ENCODE results near the gene C1orf35. TPM values are rescaled to one million over a fixed set of nuclear protein-coding genes. Genes with fewer than 3 reads are reported as not detected.
A peak's percentile ranks its signal among the peaks of the same experiment; 100 is the strongest.

C1orf35 gene
- total RNA-seq = 10 to 100 TPM; 24.1 to 27.0 TPM

DNA sequence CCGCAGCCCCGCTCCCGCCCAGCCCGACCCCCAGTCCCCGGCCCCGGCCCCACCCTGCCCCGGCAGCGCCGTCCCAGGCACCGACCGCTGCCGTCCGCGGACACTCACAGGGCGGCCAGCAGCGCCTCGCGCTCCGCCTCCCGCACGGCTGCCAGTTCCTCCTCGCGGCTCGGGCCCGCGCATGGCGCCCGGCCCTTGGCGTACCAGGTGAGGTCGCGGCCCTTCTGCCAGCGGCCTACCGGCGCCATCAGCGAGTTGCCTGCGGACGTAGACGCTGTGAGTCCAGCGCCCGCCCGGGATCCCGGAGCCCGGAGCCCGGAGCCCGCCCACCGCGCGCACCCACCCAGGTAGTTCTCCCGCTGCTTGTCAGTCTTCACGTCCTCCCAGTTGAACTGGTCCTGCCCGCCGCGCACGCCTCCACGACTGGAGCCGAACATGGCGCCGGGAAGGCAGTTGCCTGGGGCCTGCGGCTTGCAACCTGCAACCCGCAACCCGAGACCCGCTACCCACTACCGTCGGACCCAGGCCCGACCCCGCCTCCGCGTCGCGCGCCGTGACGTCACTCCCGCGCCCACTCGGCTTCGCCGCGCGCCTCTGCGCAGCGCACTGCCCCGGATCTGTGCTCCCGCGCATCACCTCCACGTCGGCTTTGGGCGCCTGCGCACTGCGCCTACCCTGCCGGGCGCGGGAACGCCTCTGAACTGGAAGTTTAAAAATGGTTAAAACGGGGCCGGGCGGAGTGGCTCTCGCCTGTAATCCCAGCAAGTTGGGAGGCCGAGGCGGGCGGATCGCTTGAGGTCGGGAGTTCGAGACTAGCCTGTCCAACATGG lies at the start of gene C1orf35:
TSS of gene C1orf35 (minus strand) at position 535 of the 830 bp plus-strand sequence. CDS start at position 437, 98 bp downstream.
- Mint-ChIP-seq H3K27ac (peak within 1 kb of the TSS; percentile 92), H3K9me3 (ENCODE audit: low read depth) (no peaks in the 10 kb centered on the region), H3K4me1 (peaks cover 35% of the 10 kb centered on the region), H3K36me3 (peaks cover 13% of the 10 kb centered on the region), H3K4me3 (peak within 1 kb of the TSS; percentile 95), H3K27me3 (no peaks in the 10 kb centered on the region)
- CTCF ChIA-PET = interaction anchor here (0.8 to 0.9 kb wide), 2 partner anchors 28 to 103 kb away, joined by 3 read pairs; no protein-coding TSS in a partner anchor
- peak; percentile 88 for ATAC-seq
- peak; percentile 97 for DNase-seq

DNA sequence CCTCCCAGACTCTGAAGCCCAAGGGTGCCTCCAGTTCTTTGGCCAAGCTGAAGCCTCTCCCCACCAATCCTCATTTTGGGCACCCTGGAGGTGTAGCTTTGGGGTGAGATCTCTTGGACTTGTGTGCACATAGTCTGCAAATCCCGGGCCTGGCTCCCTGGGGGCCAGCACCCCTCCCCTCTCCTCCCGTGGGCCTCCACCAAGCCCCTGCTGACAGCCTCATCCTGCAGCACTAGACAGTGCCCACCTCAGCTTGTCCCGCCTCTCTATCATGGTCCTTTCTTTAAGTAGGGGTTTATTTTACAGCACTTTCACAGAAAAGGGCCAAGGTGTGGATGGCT lies 49.8 kb upstream of the C1orf35 start:
- Mint-ChIP-seq H3K9me3 (ENCODE audit: low read depth) (no peaks in the 10 kb centered on the region), H3K36me3 (no peaks in the 10 kb centered on the region), H3K4me3 (no peak overlapping the region), H3K27me3 (no peaks in the 10 kb centered on the region), H3K4me1 (peaks cover 21% of the 10 kb centered on the region), H3K27ac (peak overlapping the region; percentile 63)
- DNase-seq (no peak), ATAC-seq (no peak)
- CTCF ChIA-PET = interaction anchor here (1.4 to 1.7 kb wide), 3 partner anchors 12 to 14 kb away, joined by 4 to 5 read pairs (median 5); partner anchors contain the start of gene GUK1

DNA sequence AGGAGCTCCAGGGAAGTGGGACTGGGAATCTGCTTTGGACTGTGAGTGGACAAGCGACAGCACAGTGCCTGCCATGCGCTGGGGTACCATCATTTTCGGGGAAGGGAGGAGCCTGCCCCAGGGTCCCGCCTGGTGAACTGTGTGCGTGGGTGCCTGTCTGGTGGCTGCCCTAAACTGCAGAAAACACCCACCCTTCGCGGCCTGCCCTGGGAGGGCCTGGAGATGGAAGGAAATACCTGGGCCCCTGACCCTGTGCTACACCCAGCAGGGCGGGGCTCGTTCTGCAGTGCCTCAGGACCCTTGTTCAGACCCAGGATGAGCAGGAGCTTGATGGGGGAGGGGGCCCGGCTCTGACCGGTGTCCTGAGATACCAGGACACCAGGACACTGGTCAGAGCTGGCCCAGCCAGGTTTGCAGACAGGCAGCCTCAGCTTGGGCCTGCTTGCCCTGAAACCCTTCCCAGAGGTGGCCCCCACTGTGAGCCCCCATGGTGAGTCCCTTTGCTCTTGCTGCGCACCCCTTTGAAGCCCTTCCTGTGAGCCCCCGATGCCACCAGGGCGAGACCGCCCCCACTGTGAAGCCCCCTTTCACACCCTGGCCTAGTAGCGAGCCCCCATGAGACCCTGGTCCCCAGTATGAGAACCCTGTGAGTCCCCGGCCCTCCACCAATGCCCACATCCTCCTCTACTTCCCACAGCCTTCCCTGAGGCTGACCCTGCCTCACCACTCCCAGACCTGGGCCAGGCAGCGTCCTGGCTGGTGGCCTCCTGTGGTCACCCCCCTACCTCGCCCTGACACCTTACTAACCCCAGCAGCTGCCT lies 49.2 kb upstream of the C1orf35 start:
- DNase-seq (no peak), ATAC-seq (no peak)
- no peaks in the 10 kb centered on the region for H3K27me3 Mint-ChIP-seq
- H3K36me3 Mint-ChIP-seq = no peaks in the 10 kb centered on the region
- CTCF ChIA-PET = interaction anchor here (1.1 to 1.7 kb wide), 2 partner anchors 13 to 14 kb away, joined by 4 to 5 read pairs; no protein-coding TSS in a partner anchor
- peak overlapping the region; percentile 63 for H3K27ac Mint-ChIP-seq
- no peaks in the 10 kb centered on the region for H3K9me3 Mint-ChIP-seq (ENCODE audit: low read depth)
- H3K4me1 Mint-ChIP-seq = peaks cover 17% of the 10 kb centered on the region
- no peak overlapping the region for H3K4me3 Mint-ChIP-seq

DNA sequence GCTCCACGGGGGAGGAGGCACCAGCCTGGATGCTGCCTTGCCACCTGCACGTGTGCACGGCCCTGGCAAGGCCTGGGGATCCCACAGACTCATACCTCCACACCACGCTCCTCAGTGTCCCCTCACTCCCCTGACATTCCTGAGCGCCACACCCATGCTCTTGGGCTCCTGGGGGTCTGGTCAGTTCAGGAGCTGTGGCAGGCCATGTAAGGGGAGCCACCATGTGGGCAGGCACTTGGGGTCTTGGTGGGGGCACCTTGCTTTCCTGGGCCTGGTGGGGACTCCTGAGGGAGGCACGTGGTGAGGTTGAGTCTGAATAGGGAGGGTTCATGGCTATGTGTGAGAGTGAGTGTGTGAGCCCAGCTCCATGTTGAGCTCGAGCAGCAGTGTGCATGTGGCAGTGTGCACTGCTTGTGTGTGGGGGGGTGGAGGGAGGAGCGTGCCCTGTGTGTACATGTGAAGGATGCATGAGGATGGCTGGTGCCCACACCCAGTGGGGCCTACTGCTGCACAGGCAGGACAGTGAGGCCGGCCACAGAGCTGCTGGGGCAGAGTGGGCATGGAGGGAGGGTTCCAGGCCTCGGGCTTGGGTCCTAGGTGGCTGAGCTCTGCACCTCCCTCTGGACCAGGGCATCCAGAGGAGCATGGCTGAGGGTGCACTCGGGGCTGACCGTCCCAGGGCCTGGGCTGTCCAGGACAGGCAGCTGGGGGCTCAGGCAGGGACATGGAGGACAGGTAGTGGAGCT lies 48.2 kb upstream of the C1orf35 start:
- no peak for ATAC-seq
- Mint-ChIP-seq H3K27me3 (no peaks in the 10 kb centered on the region), H3K4me3 (no peak overlapping the region), H3K9me3 (ENCODE audit: low read depth) (no peaks in the 10 kb centered on the region), H3K36me3 (no peaks in the 10 kb centered on the region), H3K4me1 (peaks cover 10% of the 10 kb centered on the region), H3K27ac (no peak overlapping the region)
- DNase-seq = no peak
- CTCF ChIA-PET = interaction anchor here (1.1 kb wide), 1 partner anchor 15 kb away, joined by 4 read pairs; no protein-coding TSS in a partner anchor

DNA sequence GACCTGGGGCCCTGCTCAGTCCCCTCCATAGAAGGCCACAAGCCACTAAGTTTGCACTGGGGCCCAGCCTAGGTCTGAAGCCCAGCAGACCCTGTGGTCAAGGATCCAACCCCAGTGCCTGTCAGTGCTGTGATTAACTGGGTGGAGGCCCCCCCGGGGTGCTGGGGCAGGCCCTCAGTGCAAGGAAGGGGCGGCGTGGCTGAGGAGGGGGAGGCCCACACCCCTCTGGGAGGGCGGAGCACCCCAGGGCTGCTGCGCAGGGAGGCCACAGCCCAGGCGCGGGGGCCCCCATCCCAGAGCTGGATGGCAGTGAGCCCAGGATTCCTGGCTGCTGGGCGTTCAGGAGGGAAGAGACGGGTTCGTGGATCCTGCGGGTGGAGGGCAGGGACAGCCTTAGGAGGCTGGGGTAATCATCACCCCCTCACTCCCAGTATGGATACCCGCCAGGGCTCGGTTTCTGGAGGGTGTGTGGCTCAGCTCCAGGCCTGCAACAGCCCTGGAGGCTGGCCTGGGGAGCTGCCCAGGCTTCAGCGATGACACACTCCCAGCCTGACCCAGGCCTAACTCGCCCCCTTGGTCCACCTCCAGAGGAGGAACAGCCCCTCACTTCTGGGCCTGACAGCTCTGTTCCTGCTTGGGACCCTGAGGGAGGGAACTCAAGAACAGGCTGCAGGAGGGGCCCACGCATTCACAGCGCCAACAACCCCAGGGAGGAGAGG lies 47.5 kb upstream of the C1orf35 start:
- Mint-ChIP-seq H3K4me3 (no peak overlapping the region), H3K9me3 (ENCODE audit: low read depth) (no peaks in the 10 kb centered on the region), H3K27me3 (no peaks in the 10 kb centered on the region), H3K4me1 (peaks cover 4% of the 10 kb centered on the region), H3K36me3 (no peaks in the 10 kb centered on the region), H3K27ac (no peak overlapping the region)
- DNase-seq (no peak), ATAC-seq (no peak)
- CTCF ChIA-PET = no interaction called here

DNA sequence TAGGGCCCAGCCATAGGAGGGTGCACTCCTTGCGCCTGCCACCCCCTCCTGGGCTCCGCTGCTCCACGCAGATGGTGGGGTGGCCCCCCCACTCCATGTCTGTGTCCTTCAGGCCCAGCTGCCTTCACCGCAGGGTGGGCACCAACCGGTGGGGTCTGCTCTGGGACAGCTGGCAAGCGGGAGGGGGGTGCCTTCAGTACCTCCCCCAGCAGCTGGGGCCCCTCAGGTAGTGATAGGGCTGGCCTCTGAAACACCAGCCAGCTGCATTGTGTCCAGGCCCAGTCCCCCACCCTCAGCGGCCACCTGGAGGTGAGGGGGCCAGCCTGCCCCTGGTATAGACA lies 47.0 kb upstream of the C1orf35 start:
- CTCF ChIA-PET = no interaction called here
- no peaks in the 10 kb centered on the region for H3K27me3 Mint-ChIP-seq
- no peaks in the 10 kb centered on the region for H3K36me3 Mint-ChIP-seq
- H3K9me3 Mint-ChIP-seq (ENCODE audit: low read depth) = no peaks in the 10 kb centered on the region
- ATAC-seq (no peak), DNase-seq (no peak)
- no peak overlapping the region for H3K27ac Mint-ChIP-seq
- H3K4me3 Mint-ChIP-seq = no peak overlapping the region
- peaks cover 4% of the 10 kb centered on the region for H3K4me1 Mint-ChIP-seq

DNA sequence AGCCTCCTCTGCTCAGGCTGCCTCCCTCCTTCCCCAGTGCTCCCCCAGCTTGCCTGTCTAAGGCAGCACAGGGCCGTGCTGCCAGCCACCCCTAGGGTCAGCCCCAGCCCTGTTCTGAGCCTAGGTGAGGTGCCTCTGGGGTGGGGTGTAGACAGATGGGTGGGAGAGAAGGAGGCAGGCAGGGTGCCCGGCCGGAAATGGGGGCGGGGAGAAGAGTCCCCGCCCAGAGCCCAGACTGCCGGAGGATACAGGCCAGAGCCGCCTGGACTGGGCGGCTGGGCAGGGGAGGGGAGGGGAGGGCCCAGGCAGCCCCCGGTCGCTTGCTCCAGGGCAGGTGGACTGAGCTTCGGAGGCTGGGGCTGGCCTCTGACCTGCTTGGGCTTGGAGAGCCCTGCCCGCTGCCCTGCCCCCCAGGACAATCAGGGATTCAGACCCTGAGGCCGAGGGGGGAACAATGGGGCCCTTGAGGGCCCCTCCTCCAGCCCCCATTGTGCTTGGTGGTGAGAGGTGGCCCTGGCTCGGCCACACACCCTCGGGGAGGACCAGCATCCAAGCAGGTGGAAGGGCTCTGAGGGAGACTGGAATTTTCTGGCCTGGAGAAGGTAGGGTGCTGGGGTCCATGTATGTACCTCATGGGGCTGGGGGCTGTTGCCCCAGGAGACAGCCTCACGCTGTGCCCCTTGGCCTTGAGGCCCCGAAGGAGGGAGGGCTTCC lies 46.4 kb upstream of the C1orf35 start, which contains the start of gene GJC2:
TSS of gene GJC2 (plus strand) at position 525 of the 714 bp plus-strand sequence. CDS start 7,829 bp downstream, outside the sequence.
- Mint-ChIP-seq H3K9me3 (ENCODE audit: low read depth) (no peaks in the 10 kb centered on the region), H3K4me3 (no peak within 1 kb of the TSS), H3K36me3 (no peaks in the 10 kb centered on the region), H3K27me3 (no peaks in the 10 kb centered on the region), H3K27ac (no peak within 1 kb of the TSS), H3K4me1 (peaks cover 6% of the 10 kb centered on the region)
- CTCF ChIA-PET = no interaction called here
- ATAC-seq (no peak), DNase-seq (no peak)

DNA sequence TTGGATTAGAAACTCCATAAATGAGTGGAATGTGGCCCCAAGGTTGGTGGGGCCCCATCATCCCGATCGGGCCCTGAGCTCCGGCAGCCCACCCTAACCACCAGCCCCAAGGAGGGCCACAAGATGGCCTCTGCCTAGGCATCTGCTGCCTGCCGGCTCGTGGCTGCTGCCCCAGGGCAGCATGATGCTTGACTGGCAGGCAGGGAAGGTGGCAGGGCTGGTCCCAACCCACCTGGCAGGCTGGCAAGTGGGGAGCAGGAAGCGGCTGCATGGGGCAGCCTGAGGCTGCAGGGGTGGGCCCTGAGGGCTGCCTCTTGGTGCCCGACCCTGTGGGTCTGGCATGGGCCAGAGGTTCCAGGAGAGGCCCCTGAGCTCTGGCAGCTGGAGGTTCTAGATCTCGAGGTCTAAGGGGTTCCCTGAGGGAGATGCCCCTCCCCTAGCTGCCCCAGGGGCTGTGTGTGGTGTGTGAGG lies 45.8 kb upstream of the C1orf35 start:
- no peak overlapping the region for H3K27ac Mint-ChIP-seq
- CTCF ChIA-PET = interaction anchor here (1.2 kb wide), 1 partner anchor 17 kb away, joined by 4 read pairs; the partner anchor contains the start of gene IBA57
- ATAC-seq = no peak

DNA sequence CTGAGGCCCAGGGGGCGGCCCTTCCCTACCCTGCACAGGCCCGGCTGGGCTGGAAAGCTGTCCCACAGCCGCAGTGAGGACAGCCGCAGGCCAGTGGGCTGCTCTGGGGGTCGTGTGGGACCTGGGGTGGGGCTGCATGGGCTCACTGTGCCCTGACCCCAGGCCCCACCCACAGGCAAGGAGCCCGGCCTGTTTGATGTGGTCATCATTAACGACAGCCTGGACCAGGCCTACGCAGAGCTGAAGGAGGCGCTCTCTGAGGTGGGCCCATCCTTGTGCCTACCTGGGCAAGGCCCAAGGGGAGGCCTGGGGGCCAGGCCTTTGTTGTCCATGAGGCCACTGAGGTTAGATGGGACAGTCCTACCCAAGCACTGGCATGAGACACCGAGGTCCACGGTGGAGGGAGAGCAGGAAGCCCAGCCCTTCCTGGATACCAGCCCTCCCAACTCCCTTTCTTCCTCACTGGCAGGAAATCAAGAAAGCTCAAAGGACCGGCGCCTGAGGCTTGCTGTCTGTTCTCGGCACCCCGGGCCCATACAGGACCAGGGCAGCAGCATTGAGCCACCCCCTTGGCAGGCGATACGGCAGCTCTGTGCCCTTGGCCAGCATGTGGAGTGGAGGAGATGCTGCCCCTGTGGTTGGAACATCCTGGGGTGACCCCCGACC lies 45.2 kb upstream of the C1orf35 start:
- CTCF ChIA-PET = interaction anchor here (1.2 kb wide), 1 partner anchor 18 kb away, joined by 4 read pairs; the partner anchor contains the start of gene IBA57
- Mint-ChIP-seq H3K36me3 (peaks cover 3% of the 10 kb centered on the region), H3K4me3 (no peak overlapping the region), H3K27ac (no peak overlapping the region), H3K27me3 (no peaks in the 10 kb centered on the region), H3K9me3 (ENCODE audit: low read depth) (no peaks in the 10 kb centered on the region), H3K4me1 (peaks cover 16% of the 10 kb centered on the region)
- DNase-seq = no peak
- no peak for ATAC-seq

More for the DNA sequence above, 45.8 kb upstream of the C1orf35 start:
- Mint-ChIP-seq H3K27me3 (no peaks in the 10 kb centered on the region), H3K9me3 (ENCODE audit: low read depth) (no peaks in the 10 kb centered on the region), H3K4me1 (peaks cover 9% of the 10 kb centered on the region), H3K36me3 (no peaks in the 10 kb centered on the region), H3K4me3 (no peak overlapping the region)
- DNase-seq = no peak

DNA sequence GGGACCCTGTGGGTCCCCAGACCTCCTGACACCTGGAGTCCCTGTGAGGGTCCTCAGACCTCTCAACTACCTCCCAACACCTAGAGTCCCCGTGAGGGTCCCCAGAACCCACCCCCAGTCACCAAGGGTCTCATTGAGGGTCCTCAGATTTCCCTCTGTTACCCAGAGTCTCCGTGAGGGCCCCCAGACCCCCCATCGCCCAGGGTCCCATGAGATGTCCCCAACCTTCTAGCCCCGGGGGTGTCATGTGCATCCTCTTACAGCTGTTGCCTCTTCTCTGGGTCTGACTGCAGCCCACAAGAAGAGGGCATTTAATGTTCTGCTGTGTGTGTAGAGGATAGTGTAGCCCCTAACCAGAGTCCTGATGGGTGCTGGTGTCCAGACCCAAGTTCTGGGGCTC lies 44.6 kb upstream of the C1orf35 start:
- CTCF ChIA-PET = interaction anchor here (1.2 kb wide), 1 partner anchor 18 kb away, joined by 4 read pairs; the partner anchor contains the start of gene IBA57
- Mint-ChIP-seq H3K4me1 (peaks cover 21% of the 10 kb centered on the region), H3K4me3 (no peak overlapping the region), H3K27me3 (no peaks in the 10 kb centered on the region), H3K27ac (no peak overlapping the region), H3K9me3 (ENCODE audit: low read depth) (no peaks in the 10 kb centered on the region), H3K36me3 (peaks cover 4% of the 10 kb centered on the region)
- no peak for ATAC-seq
- no peak for DNase-seq

DNA sequence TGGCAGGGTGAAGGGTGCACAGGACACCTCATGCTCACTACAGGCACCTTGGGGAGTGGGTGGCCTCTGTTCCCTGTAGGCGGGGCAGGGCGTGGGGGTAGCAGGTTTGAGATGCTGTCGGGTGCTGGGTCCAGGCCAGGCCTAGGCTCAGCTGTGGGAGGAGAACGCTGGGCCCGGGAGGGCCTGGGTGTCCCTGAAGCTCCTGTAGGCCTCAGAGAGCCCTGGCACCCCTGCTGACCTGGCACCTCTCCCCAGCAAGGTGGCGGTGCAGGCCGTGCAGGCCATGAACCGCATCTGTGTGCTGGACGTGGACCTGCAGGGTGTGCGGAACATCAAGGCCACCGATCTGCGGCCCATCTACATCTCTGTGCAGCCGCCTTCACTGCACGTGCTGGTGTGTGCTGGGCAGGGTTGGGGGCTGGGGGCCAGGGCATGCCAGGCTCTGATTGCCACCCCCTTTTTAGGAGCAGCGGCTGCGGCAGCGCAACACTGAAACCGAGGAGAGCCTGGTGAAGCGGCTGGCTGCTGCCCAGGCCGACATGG lies 44.1 kb upstream of the C1orf35 start:
- no peak for DNase-seq
- Mint-ChIP-seq H3K4me3 (no peak overlapping the region), H3K9me3 (ENCODE audit: low read depth) (no peaks in the 10 kb centered on the region), H3K27me3 (no peaks in the 10 kb centered on the region), H3K27ac (no peak overlapping the region), H3K4me1 (peaks cover 24% of the 10 kb centered on the region), H3K36me3 (peaks cover 8% of the 10 kb centered on the region)
- CTCF ChIA-PET = no interaction called here
- no peak for ATAC-seq
